Inflammatory macrophage treated with lipopolysaccharide for 1 hour (primary cell): ENCODE data around the gene PIAS1.
"Not testable (repeated sequence)": the region's sequence is repeated elsewhere in the genome, so short reads cannot be mapped to it uniquely, and the experiment has no call there.

ENCODE experiments used
- DNase-seq, 2 donors: peaks; one replicate each; pipeline ENCODE4 v3.0.0-alpha.2; 2020 to 2022

The PIAS1 gene

GRCh38 chr15:68053701-68054627 is at the start of gene PIAS1:
Gene PIAS1 (plus strand): TSS chr15:68054315. CDS start chr15:68054327, 12 bp downstream.
- DNase-seq = peak; percentile 89 to 95

- not testable (repeated sequence) for DNase-seq
Measured at GRCh38 chr15:68007642-68008041, 46.5 kb upstream of the PIAS1 start.

GRCh38 chr15:68010361-68011153 is 43.6 kb upstream of the PIAS1 start:
- DNase-seq = peak in 1 of 2 donors; percentile 40

GRCh38 chr15:68012911-68013310 is 41.2 kb upstream of the PIAS1 start:
- DNase-seq = no peak

- no peak for DNase-seq
Measured at GRCh38 chr15:68014219-68014618, 39.9 kb upstream of the PIAS1 start.

- DNase-seq = no peak
Measured at GRCh38 chr15:68015244-68015643, 38.9 kb upstream of the PIAS1 start.

- no peak for DNase-seq
Measured at GRCh38 chr15:68017201-68017600, 36.9 kb upstream of the PIAS1 start.

GRCh38 chr15:68018797-68019444 is 35.2 kb upstream of the PIAS1 start:
- DNase-seq = peak in 1 of 2 donors; percentile 63

GRCh38 chr15:68019814-68020525 is 34.1 kb upstream of the PIAS1 start:
- no peak for DNase-seq

GRCh38 chr15:68020685-68021084 is 33.4 kb upstream of the PIAS1 start:
- no peak for DNase-seq

- peak; percentile 42 to 50 for DNase-seq
Measured at GRCh38 chr15:68022061-68022460, 32.1 kb upstream of the PIAS1 start.

- DNase-seq = peak in 1 of 2 donors; percentile 50
Measured at GRCh38 chr15:68023307-68024101, 30.6 kb upstream of the PIAS1 start.

- DNase-seq = no peak
Measured at GRCh38 chr15:68025835-68026424, 28.2 kb upstream of the PIAS1 start.

- DNase-seq = no peak
Measured at GRCh38 chr15:68027388-68027787, 26.7 kb upstream of the PIAS1 start.

GRCh38 chr15:68028137-68028887 is 25.8 kb upstream of the PIAS1 start:
- DNase-seq = peak in 1 of 2 donors; percentile 49

GRCh38 chr15:68028888-68029207 is 25.3 kb upstream of the PIAS1 start:
- no peak for DNase-seq

GRCh38 chr15:68029959-68030358 is 24.2 kb upstream of the PIAS1 start:
- DNase-seq = no peak

- peak; percentile 55 to 60 for DNase-seq
Measured at GRCh38 chr15:68031404-68031803, 22.7 kb upstream of the PIAS1 start.

GRCh38 chr15:68032672-68033071 is 21.4 kb upstream of the PIAS1 start:
- peak; percentile 64 to 90 for DNase-seq

GRCh38 chr15:68034081-68034480 is 20.0 kb upstream of the PIAS1 start:
- DNase-seq = no peak
